T-helper 22 cell (primary cell): ENCODE data around the gene PACSIN1.

ENCODE experiments used
- DNase-seq: peaks from one replicate; pipeline ENCODE4 v3.0.0-alpha.2; 2020; ENCODE audit warnings: low read depth

The PACSIN1 gene

DNA sequence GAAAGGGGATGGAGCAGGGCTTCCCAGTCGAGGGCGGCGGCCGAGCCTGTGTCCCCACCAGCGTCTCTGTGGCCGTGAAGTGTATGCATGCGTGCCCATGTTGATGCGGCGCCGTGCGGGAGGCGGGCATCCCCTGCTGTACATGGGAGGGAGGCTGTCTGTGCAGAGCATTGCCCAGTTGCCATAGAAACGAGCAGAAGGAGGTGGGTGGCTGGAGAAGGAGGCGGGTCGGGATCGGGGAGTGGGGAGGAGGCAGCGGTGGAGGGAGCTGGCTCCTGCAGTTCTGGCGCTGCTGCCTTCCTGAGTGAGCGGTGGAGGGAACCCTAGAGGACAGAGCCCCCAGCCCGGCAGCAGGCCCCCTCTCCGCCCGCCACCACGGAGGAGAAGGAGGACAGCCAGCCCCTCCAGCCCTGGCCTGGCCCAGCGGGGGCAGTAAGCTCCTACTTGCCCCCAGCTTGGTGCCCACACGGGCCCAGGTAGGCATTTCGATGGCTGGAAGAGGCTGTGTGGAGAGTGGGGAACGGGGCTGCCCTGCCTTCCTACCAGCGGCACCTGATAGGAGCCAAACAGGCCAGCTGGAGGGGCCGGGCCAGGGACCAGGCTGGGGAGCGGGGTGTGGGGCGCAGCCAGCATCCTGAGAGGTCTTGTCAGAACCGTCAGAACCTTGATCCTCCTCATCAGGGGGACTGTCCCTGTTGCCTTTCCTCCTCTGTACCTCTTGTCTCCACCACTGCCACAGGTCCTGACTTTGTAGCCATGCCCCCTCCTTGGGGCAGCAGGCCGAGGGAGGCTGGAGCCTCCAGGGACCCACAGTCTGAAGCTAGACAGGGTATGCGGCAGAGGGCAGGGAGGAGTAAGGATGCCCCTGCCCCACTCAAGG, 49.0 kb downstream of the PACSIN1 start:
- DNase-seq = no peak

DNA sequence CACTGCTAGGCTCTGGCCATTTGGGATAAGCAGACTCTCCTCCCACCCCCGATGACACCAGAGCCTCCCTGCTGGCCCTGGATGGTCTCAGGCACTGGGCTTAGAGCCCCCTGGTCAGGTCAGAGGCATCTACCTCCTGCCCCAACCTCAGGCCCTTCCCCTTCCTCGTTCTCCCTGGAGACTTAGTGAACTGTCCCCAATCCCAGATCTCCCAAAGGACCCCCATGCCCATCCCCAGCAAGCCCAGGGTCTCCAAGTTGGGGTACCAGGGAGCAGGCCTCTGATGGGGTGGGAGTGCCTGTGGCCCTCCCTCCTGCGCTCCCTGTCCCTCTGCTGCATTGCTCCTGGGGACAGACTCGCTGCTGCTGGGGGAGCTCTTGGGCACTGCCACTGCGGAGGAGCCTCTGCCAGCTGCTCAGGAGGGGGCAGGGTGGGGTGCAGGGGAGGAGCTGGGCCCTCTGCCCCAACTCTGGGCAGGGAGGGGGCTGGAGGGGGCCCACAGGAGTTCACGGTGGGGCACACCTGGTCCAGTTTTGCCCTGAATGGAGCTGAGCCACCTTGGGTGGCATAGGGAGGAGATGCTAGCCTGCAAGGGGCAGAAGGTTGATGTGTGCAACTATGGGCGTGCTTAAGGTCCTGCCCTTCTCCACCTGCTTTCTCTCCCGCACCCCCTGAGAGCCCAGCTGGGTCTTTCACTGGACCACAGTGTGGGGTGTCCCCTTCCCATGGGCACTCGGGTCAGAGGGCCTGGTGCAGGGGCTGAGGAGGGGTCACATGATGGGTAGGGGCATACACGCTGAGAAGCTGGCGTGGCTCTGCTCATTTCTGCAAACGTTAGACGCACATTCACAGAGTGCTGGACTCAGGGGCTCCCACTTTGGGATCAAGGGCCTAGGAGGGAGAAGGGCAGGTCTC, 49.9 kb downstream of the PACSIN1 start:
- DNase-seq = no peak

- no peak for DNase-seq
Observed at GRCh38 chr6:34516391-34517324, 50.8 kb downstream of the PACSIN1 start.

- no peak for DNase-seq
Observed at GRCh38 chr6:34517461-34517881, 51.6 kb downstream of the PACSIN1 start.

- DNase-seq = no peak
Observed at GRCh38 chr6:34517966-34518365, 52.1 kb downstream of the PACSIN1 start.

GRCh38 chr6:34518669-34519365, 52.9 kb downstream of the PACSIN1 start:
- DNase-seq = no peak

- DNase-seq = no peak
Observed at GRCh38 chr6:34519971-34520644, 54.2 kb downstream of the PACSIN1 start.

GRCh38 chr6:34520645-34521462, 55.0 kb downstream of the PACSIN1 start:
- no peak for DNase-seq

DNA sequence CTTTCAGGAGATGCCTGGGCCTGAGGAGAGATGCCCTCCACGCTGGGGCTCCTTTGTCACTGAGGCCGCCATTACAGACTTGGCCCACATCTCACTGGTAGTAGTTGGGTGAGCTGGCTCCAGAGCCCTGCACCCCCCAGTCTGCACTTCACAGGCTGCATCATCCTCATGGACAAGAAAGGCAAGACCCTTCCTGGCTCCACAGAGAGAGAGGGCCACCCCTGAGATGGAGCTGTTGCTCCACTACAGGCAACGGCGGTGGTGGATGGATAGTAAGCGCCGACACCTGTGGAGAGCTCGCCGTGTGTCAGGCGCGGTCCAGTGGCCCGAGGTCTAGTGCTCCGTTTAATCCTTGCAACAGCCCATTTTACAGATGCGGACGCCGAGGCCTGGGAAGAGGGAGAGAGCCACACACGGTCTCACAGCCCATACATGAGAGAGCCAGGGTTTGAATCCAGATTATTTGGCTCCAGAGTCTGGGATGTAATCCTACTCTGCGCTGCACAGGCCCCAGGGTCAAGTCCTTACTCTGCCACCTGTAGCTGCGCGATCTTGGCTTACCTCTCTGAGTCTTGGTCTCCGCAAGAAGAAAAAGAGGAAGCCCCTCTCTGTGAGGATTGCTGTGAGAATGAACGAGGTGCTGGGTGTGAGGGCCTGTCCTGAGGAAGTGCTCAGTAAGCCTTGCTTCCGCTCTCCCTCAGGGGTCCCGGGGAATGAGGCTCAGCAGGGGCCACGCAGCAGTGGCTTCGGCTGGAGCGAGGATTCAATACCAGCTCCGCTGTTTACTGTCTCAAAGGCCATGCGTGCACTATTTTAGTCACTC, 55.8 kb downstream of the PACSIN1 start:
- DNase-seq = no peak

DNA sequence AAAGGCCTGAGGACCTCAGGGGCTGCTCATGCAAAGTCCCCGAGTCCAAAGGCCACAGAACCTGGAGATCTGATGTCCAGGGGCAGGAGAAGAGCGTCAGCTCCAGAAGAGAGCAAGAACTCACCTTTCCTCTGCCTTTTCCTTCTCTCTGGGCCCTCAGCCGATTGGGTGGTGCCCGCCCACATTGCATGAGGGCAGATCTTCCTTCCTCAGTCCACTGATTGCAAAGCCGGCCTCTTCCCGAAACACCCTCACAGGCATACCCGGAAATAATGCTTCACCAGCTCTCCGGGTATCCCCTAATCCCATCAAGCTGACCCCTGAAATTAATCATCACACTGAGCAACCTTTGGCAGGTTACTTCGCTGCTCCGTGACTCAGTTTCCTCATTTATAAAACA, 56.9 kb downstream of the PACSIN1 start:
- no peak for DNase-seq

DNA sequence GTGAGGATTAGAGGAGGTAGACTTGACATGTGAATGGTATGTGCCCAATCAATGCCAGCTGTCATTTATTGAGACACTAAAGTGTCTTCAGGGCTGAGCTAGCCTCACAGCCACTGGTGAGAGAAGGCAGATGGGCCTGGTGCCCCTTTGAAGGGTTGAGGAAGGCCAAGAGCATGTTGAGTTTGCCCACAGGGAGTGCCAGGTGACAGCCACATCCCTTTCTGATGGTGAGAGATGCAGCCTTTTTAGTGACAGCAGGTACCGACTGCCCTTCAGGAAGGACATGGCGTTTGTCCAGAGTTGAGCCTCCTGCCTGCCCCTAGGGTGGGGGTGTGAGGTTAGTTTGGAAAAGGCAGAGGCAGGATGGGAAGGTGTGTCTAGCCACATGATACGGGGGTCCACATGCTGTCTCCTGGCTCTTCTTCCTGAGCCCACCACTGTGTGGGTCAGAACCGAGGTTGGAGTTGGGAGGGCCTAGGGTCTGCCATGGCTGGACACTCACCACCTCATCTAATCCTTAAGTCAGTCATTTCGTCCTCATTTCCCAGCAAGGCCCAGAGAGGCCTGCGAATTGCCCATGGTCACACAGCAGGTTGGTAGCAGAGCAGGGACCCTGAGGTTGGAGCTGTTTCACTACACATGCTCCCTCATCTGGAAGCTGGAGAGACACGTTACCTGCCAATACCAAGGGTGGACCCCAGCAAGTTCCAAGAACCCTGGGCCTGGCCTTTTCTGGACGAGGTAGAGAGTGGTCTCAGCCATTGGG, 57.7 kb downstream of the PACSIN1 start:
- DNase-seq = no peak

DNA sequence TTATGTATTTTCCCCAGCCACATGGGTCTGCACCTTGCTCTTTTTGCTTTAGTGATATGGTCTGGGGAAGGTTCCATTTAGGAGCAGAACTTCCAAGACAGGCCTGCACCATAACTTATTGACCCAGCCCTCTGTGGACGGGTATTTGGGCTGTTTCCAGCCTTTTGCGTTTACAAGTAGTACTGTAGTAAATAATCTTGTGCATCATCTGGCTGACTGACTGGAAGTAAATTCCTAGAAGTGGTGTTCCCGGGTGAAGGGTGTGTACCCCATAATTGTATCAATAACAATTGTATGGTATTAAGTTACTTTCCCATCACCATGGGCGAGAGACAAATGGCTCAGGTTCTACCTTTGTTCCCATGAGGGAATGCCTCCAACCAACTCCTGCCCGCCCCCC, 58.6 kb downstream of the PACSIN1 start:
- DNase-seq = no peak

DNA sequence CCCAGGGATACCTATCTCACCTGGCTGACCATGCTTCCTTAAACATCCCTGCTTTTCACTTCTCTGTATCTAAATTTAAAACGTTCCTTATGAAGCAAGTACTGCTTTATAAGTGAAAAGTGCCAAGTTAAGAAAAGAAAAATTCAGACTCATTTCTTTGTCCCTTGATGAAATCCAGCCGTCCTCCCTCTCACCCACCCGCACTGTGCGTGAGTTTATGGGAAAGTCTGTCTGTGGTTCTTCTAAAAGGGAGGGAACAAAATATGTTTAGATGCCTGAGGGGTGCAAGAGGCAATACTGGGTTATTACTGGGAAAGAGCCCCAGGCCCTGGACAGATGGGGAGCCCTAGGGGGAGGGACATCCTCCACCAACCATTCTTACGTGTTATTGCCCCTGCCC, 59.1 kb downstream of the PACSIN1 start:
- DNase-seq = no peak

DNA sequence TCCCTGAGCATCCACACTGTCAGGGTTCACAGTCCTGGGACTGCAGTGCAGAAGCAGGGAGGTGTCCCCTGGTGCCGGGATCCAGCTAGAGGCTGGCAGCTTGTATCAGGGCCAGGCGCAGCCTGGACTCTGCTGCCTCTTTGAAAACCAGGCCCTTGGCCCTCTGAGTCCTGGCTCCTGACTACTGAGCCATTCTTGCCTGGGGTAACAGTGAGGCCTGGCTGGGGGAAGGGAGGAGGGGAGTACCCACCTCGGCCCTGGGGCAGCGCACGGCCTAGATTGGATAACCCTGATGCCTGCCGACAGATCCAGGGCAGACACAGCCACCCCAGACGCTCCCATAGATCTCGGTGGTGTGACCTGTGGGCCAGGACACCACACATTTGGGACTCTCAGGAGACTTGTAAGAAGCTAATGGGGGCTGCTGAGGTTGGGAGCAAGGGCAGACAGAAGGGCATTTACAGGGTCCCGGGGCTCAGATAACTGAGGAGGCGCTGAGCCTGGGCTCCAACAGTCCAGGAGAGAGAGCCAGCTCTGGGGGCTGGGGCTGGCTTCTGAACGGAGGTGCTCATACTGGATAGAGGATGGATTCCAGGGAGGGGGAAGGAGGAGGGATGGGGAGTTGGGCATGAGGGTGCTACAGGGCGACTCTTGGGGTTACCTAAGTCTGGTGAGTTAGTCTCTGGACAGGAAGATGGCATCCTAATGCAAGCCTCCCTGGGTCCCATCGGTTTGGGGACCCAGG, 59.7 kb downstream of the PACSIN1 start:
- no peak for DNase-seq

GRCh38 chr6:34526241-34526972, 60.5 kb downstream of the PACSIN1 start:
- DNase-seq = no peak

GRCh38 chr6:34526992-34527728, 61.3 kb downstream of the PACSIN1 start:
- DNase-seq = peak; percentile 90
